Pancreas (tissue), 10 donors: ENCODE data around the gene CTSA. TPM values are rescaled to one million over a fixed set of nuclear protein-coding genes. Genes with fewer than 3 reads are reported as not detected.

Experiments used
- ATAC-seq, 4 donors: fragments of 200-7000 bp; cut with Tn5 transposase; one replicate each; pipeline versions ENCODE4 v1.8.0 to v1.9.1; 2020; ENCODE audit warnings: mild to moderate bottlenecking in 4 of 4, moderate library complexity in 4 of 4
- DNase-seq, 6 donors: peaks; one replicate each; pipeline ENCODE4 v3.0.0-alpha.2; 2020
- FAIRE-seq: peaks from 2 replicates; lab custom pipeline; 2012; peaks lifted over from hg19 to GRCh38; lab: Jason Lieb, UNC
- H3K27ac ChIP-seq, 4 donors: fragments of 200-600 bp; sonication (generic); 1 replicate in 3 of 4; 2 replicates in 1 of 4; pipeline versions ENCODE4 v1.5.0 to v1.8.0; 2020
- H3K27me3 ChIP-seq, 4 donors: fragments of 200-600 bp; one replicate each; pipeline ENCODE4 v1.8.0; 2021
- H3K36me3 ChIP-seq, 3 donors: fragments of 200-600 bp; sonication (generic) in 1 of 3; one replicate each; pipeline versions ENCODE4 v1.5.0 to v1.8.0; 2020 to 2021
- H3K4me1 ChIP-seq, 3 donors: fragments of 200-600 bp; one replicate each; pipeline ENCODE4 v1.8.0; 2021
- H3K4me3 ChIP-seq, 4 donors: fragments of 200-600 bp; sonication (generic) in 2 of 4; one replicate each; pipeline versions ENCODE4 v1.5.0 to v1.8.0; 2020 to 2021
- H3K9me3 ChIP-seq, 4 donors: fragments of 200-600 bp; one replicate each; pipeline ENCODE4 v1.8.0; 2021
- WGBS, 2 donors: extraction: QIAGEN DNeasy Blood & Tissue Kit; methylation state at CpG; one replicate each; pipeline ENCODE4 v1.1.7; 2013; 5-methylcytosine and 5-hydroxymethylcytosine counted together
- intact Hi-C, 3 donors: fragments of 100-400 bp; cut with DNase I; formaldehyde crosslinking; loops; one replicate each; pipeline versions ENCODE4 v1.11.1 to v1.14.2; 2022
- polyA plus RNA-seq, 2 donors: library from polyadenylated mRNA; stranded (reverse); fragments of 200-250 nt; gene quantifications; one replicate each; pipeline ENCODE4 v1.2.3, GENCODE V29; 2013
- total RNA-seq, 6 donors: library from RNA; stranded (reverse); fragmentation: NEBNext Ultra II Directional in 4 of 6; extraction: Animal tissue kit (Norgen Biotek cat#: 25700) in 4 of 6; gene quantifications; one replicate each; pipeline versions ENCODE4 v1.2.1 to v1.2.4, GENCODE V29; 2021 to 2023
- TF ChIP-seq, protein P1 (sequence below), 4 donors: fragments of 200-600 bp; sonication (generic) in 3 of 4; IDR thresholded peaks; one replicate each; pipeline versions ENCODE4 v1.5.0 to v1.8.0; 2021; ENCODE audit warnings: antibody characterized with exemption in 4 of 4
- donor health status: healthy with polysubstance abuse.
- donor health status: DM: no; HTN: no; CAD: no; lungs with moderate emphysema.
- donor health status: DM: no; HTN: no; CAD: no.
- donor health status: control.
- donor health status: control.
- donor health status: Bipolar disorder and iron deficiency.
- donor health status: DM: yes; HTN: yes; CAD: no.
- donor health status: DM: no; HTN: no; CAD: no.
- donor health status: DM: no; HTN: no; CAD: no.
- donor health status: DM: yes; HTN: yes; CAD: no.

Gene CTSA
- total and polyA plus RNA-seq, 8 donors = 27.6 to 103 (median 55.9) TPM

DNA sequence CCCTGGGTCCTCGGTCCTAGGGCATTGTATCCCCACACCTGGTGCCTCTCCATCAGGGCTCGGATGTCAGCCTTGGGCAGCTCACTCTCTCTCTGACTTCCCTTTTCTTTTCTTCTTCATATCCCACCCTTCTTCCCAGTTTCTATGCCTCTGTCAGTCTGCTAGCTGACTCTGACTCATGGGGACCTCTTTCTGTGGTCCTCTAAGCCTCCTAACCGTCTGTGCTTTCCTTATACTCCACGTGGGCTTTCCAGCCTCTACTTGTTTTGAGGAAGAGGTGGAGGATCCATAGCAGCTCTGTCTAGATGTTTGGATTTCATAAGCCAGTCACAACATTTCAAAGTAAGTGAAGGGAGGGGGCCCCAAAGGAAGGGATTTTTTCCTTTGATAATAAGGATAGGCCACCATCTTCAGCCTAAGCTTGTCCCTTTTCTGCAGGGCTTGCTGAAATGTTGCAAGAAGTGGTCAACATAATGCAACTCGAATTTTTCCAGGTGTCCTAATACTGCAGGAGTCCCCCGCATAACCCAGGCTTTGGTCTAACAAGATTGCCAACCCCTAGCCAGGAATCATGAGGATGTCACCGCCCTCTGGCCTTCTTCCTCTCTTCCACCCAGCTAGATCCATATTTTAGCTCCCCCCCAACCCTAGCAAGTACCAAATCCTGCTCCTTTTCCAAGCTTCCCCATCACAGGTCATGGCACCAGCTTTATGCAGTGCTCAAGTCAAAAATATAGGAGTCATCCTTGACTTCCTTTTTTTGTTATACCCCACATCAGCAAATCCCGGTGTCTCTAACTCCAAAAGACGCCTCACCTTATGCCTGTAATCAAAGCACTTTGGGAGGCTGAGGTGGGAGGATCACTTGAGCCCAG lies 29.6 kb downstream of the CTSA start:
- no peaks in the 10 kb centered on the region for H3K36me3 ChIP-seq
- no peak overlapping the region for H3K4me3 ChIP-seq
- ATAC-seq (peak in 1 of 4 donors; percentile 4), FAIRE-seq (no peak), DNase-seq (peak in 1 of 6 donors; percentile 4)
- H3K27me3 ChIP-seq = no peaks in the 10 kb centered on the region
- H3K27ac ChIP-seq = no peak overlapping the region
- intact Hi-C loops = no loop called here
- H3K4me1 ChIP-seq = no peaks in the 10 kb centered on the region
- WGBS, 2 donors = 62 to 77% methylated on average over 9 of the region's 9 CpGs
- H3K9me3 ChIP-seq = no peaks in the 10 kb centered on the region
- TF ChIP-seq, protein P1, sequence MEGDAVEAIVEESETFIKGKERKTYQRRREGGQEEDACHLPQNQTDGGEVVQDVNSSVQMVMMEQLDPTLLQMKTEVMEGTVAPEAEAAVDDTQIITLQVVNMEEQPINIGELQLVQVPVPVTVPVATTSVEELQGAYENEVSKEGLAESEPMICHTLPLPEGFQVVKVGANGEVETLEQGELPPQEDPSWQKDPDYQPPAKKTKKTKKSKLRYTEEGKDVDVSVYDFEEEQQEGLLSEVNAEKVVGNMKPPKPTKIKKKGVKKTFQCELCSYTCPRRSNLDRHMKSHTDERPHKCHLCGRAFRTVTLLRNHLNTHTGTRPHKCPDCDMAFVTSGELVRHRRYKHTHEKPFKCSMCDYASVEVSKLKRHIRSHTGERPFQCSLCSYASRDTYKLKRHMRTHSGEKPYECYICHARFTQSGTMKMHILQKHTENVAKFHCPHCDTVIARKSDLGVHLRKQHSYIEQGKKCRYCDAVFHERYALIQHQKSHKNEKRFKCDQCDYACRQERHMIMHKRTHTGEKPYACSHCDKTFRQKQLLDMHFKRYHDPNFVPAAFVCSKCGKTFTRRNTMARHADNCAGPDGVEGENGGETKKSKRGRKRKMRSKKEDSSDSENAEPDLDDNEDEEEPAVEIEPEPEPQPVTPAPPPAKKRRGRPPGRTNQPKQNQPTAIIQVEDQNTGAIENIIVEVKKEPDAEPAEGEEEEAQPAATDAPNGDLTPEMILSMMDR (IDR thresholded peaks at IDR 0.05) = no peak

- Histone ChIP-seq H3K9me3 (no peaks in the 10 kb centered on the region), H3K36me3 (no peaks in the 10 kb centered on the region), H3K4me3 (no peak overlapping the region), H3K27ac (no peak overlapping the region), H3K4me1 (no peaks in the 10 kb centered on the region), H3K27me3 (no peaks in the 10 kb centered on the region)
- TF ChIP-seq, protein P1 (IDR thresholded peaks at IDR 0.05) = no peak
- 63 to 68% methylated on average over 11 of the region's 11 CpGs for WGBS, 2 donors
- no peak for ATAC-seq
- no peak for FAIRE-seq
- intact Hi-C loops = no loop called here
- DNase-seq = peak in 1 of 6 donors; percentile 29
These were observed 30.4 kb downstream of the CTSA start for GRCh38 chr20:45921337-45922189.

DNA sequence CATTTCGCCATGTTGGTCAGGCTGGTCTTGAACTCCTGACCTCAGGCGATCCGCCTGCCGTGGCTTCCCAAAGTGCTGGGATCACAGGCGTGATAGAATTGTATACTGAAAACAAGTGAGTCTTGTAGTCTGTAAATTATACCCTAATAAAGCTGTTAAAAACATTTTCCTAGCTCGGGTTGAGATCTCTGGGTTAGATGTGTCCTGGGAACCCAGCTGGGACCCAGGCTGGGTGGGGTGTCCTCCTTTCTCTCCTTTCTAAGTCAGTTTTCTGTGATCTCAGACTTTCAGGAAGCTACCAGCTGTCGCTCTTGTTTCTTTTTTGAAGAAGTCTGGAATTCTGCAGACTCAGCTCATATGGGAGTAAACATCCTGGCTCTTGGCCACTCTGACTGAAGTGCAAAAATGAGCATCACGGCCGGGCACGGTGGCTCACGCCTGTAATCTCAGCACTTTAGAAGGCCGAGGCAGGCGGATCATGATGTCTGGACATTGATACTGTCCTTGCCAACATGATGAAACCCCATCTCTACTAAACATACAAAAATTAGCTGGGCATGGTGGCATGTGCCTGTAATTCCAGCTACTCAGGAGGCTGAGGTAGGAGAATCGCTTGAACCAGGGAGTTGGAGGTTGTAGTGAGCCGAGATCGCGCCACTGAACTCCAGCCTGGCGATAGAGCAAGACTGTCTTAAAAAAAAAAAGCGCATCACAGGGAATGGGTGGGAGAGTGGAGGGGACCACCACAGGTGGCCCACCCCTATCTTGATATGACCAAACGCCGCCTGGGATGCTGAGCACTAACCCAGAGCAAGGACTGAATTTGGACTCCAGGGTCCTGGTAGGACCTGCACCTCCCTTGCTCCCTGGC lies 33.5 kb downstream of the CTSA start:
- Histone ChIP-seq H3K4me3 (no peak overlapping the region), H3K4me1 (no peaks in the 10 kb centered on the region), H3K27me3 (no peaks in the 10 kb centered on the region), H3K36me3 (no peaks in the 10 kb centered on the region), H3K27ac (peak overlapping the region in 2 of 4 donors; percentile 30 to 31), H3K9me3 (no peaks in the 10 kb centered on the region)
- peak in 3 of 4 donors; percentile 53 to 73 (median 63) for ATAC-seq
- intact Hi-C loops = no loop called here
- TF ChIP-seq, protein P1 (IDR thresholded peaks at IDR 0.05) = no peak
- 54 to 68% methylated on average over 21 of the region's 21 CpGs for WGBS, 2 donors
- FAIRE-seq = no peak
- peak in 1 of 6 donors; percentile 22 for DNase-seq

DNA sequence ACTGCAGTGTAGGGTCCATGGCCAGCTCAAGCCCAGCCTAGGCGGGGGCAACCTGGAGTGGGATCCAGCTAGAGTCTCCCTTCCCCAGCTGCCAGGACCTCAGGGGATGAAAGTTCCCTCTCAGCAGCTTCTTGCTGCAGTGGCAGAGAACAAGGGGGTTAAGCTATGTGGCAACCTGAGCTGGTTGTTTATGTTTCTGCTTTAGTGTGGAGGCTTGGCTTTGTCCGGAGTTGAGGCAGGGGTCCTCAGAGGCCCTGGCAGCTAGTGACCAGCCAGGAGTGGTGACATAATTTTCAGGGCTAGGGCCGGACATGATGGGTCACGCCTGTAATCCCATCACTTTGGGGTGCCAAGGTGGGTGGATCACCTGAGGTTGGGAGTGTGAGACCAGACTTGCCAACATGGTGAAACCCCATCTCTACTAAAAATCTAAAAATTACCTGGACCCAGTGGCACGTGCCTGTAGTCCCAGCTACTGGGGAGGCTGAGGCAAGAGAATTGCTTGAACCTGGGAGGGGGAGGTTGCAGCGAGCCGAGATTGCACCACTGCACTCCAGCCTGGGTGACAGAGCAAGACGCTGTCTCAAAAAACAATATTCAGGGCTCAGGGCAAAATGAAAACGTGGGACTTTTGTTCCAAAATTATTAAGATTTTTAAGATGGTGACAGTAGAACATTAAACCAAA lies 34.8 kb downstream of the CTSA start:
- TF ChIP-seq, protein P1 (IDR thresholded peaks at IDR 0.05) = no peak
- FAIRE-seq = no peak
- 42 to 56% methylated on average over 9 of the region's 9 CpGs for WGBS, 2 donors

More for the DNA sequence above, 34.8 kb downstream of the CTSA start:
- Histone ChIP-seq H3K4me1 (no peaks in the 10 kb centered on the region), H3K9me3 (no peaks in the 10 kb centered on the region), H3K36me3 (no peaks in the 10 kb centered on the region), H3K4me3 (no peak overlapping the region), H3K27ac (no peak overlapping the region), H3K27me3 (no peaks in the 10 kb centered on the region)
- peak in 1 of 6 donors; percentile 18 for DNase-seq
- intact Hi-C loops = no loop called here
- ATAC-seq = no peak
